KMS-11 (cell line): ENCODE data around the gene PDAP1.

Experiments
- H2AFZ ChIP-seq: fragments of 200-600 bp; sonication (generic); 2 replicates; pipeline ENCODE4 v1.6.1; 2016; ENCODE audit warnings: antibody characterized with exemption, mixed run types, low read depth
- H3K27ac ChIP-seq: fragments of 200-600 bp; sonication (generic); 2 replicates; pipeline ENCODE4 v1.6.1; 2016; ENCODE audit warnings: mild to moderate bottlenecking, mixed run types
- H3K27me3 ChIP-seq: fragments of 200-600 bp; sonication (generic); 2 replicates; pipeline ENCODE4 v1.6.1; 2017; ENCODE audit warnings: mild to moderate bottlenecking, low read depth, mixed run types, moderate library complexity; ENCODE audit not compliant: insufficient read depth
- H3K36me3 ChIP-seq: fragments of 200-600 bp; sonication (generic); 2 replicates; pipeline ENCODE4 v1.6.1; 2017; ENCODE audit warnings: mild to moderate bottlenecking, mixed run types; ENCODE audit not compliant: insufficient read depth
- H3K4me1 ChIP-seq: fragments of 200-600 bp; sonication (generic); 2 replicates; pipeline ENCODE4 v1.6.1; 2016; ENCODE audit warnings: mild to moderate bottlenecking, low read depth, mixed run types; ENCODE audit not compliant: poor library complexity, severe bottlenecking
- H3K4me2 ChIP-seq: fragments of 200-600 bp; sonication (generic); 2 replicates; pipeline ENCODE4 v1.7.0; 2016; ENCODE audit warnings: mild to moderate bottlenecking, mixed run types
- H3K4me3 ChIP-seq: fragments of 200-600 bp; sonication (generic); IDR thresholded peaks from 2 replicates; pipeline ENCODE4 v1.6.1; 2017; ENCODE audit warnings: low read depth, low read length, mixed read lengths; ENCODE audit not compliant: insufficient read depth
- H3K79me2 ChIP-seq: fragments of 200-600 bp; sonication (generic); 2 replicates; pipeline ENCODE4 v1.6.1; 2016; ENCODE audit warnings: low read depth, mixed run types; ENCODE audit not compliant: insufficient read depth
- H3K9ac ChIP-seq: fragments of 200-600 bp; sonication (generic); 2 replicates; pipeline ENCODE4 v1.6.1; 2016; ENCODE audit warnings: mild to moderate bottlenecking, mixed run types
- H4K20me1 ChIP-seq: fragments of 200-600 bp; sonication (generic); 2 replicates; pipeline ENCODE4 v1.6.1; 2016; ENCODE audit warnings: mild to moderate bottlenecking, mixed run types; ENCODE audit not compliant: insufficient read depth
- TF ChIP-seq, protein P1 (sequence below): fragments of 200-600 bp; sonication (generic); conservative IDR thresholded peaks from 2 replicates; pipeline ENCODE4 v1.6.1; 2017; ENCODE audit warnings: low read depth, mild to moderate bottlenecking, antibody characterized with exemption, low read length, moderate library complexity, mixed read lengths

PDAP1 gene

GRCh38 chr7:99404235-99404976 is 4.0 kb downstream of the PDAP1 start:
- H4K20me1 ChIP-seq: no peaks in the 10 kb centered on the region; the same call in 1 of the 2 replicates
- no peak overlapping the region for H2AFZ ChIP-seq
- no peak overlapping the region for H3K4me3 ChIP-seq
- H3K36me3 ChIP-seq: peaks cover 8% of the 10 kb centered on the region; the same call in 1 of the 2 replicates
- H3K9ac ChIP-seq: no peak overlapping the region
- H3K27ac ChIP-seq: no peak overlapping the region
- H3K4me2 ChIP-seq: no peak overlapping the region
- H3K4me1 ChIP-seq: peaks cover 14% of the 10 kb centered on the region
- no peaks in the 10 kb centered on the region for H3K27me3 ChIP-seq
- H3K79me2 ChIP-seq: peaks cover 58% of the 10 kb centered on the region
- TF ChIP-seq, protein P1, sequence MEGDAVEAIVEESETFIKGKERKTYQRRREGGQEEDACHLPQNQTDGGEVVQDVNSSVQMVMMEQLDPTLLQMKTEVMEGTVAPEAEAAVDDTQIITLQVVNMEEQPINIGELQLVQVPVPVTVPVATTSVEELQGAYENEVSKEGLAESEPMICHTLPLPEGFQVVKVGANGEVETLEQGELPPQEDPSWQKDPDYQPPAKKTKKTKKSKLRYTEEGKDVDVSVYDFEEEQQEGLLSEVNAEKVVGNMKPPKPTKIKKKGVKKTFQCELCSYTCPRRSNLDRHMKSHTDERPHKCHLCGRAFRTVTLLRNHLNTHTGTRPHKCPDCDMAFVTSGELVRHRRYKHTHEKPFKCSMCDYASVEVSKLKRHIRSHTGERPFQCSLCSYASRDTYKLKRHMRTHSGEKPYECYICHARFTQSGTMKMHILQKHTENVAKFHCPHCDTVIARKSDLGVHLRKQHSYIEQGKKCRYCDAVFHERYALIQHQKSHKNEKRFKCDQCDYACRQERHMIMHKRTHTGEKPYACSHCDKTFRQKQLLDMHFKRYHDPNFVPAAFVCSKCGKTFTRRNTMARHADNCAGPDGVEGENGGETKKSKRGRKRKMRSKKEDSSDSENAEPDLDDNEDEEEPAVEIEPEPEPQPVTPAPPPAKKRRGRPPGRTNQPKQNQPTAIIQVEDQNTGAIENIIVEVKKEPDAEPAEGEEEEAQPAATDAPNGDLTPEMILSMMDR: no peak

GRCh38 chr7:99403764-99404163 is 4.6 kb downstream of the PDAP1 start:
- H4K20me1 ChIP-seq: no peaks in the 10 kb centered on the region; the same call in 1 of the 2 replicates

GRCh38 chr7:99402854-99403253 is 5.5 kb downstream of the PDAP1 start:
- Histone ChIP-seq H4K20me1 (no peaks in the 10 kb centered on the region; the same call in 1 of the 2 replicates), H3K79me2 (peaks cover 43% of the 10 kb centered on the region), H3K27ac (no peak overlapping the region), H3K4me2 (no peak overlapping the region), H3K4me1 (peaks cover 14% of the 10 kb centered on the region), H3K36me3 (peaks cover 8% of the 10 kb centered on the region; the same call in 1 of the 2 replicates), H3K27me3 (no peaks in the 10 kb centered on the region), H3K4me3 (no peak overlapping the region), H3K9ac (no peak overlapping the region), H2AFZ (no peak overlapping the region)
- TF ChIP-seq, protein P1: no peak

More at GRCh38 chr7:99403764-99404163, 4.6 kb downstream of the PDAP1 start:
- no peak overlapping the region for H3K4me3 ChIP-seq
- H3K27me3 ChIP-seq: no peaks in the 10 kb centered on the region
- no peak overlapping the region for H3K4me2 ChIP-seq
- H2AFZ ChIP-seq: no peak overlapping the region
- peaks cover 14% of the 10 kb centered on the region for H3K4me1 ChIP-seq
- H3K79me2 ChIP-seq: peaks cover 51% of the 10 kb centered on the region
- TF ChIP-seq, protein P1: no peak
- H3K9ac ChIP-seq: no peak overlapping the region
- H3K36me3 ChIP-seq: peaks cover 8% of the 10 kb centered on the region; the same call in 1 of the 2 replicates
- H3K27ac ChIP-seq: no peak overlapping the region

DNA sequence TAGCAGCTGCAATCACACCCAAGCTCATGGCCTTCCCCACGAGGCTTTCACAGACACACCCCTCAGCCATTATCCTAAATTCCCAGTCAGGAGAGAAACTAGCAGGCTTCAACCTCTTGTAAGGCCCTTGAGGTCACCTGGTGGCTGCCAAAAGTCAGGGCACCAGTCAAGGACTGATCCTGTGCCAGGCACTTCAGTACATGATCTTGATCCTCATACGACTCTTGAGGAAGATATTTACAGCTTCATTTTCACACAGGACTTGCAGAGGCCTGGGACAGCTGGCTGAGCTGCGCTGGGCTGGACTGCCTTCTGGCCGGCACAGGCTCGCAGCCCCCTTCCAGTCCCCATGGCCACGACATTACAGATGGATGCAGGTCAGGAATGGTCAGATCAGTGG is 8.8 kb downstream of the PDAP1 start:
- peaks cover 8% of the 10 kb centered on the region; the same call in 1 of the 2 replicates for H3K36me3 ChIP-seq
- TF ChIP-seq, protein P1: no peak
- H3K4me2 ChIP-seq: no peak overlapping the region
- no peaks in the 10 kb centered on the region for H3K27me3 ChIP-seq
- H3K27ac ChIP-seq: no peak overlapping the region; the same call in 1 of the 2 replicates
- no peak overlapping the region for H3K4me3 ChIP-seq
- H3K79me2 ChIP-seq: peaks cover 10% of the 10 kb centered on the region; the same call in 1 of the 2 replicates
- no peak overlapping the region for H3K9ac ChIP-seq
- H4K20me1 ChIP-seq: peaks cover 3% of the 10 kb centered on the region; the same call in 1 of the 2 replicates
- H3K4me1 ChIP-seq: no peaks in the 10 kb centered on the region
- H2AFZ ChIP-seq: no peak overlapping the region
